ENCODE results near the gene TBX4. TPM values are rescaled to one million over a fixed set of nuclear protein-coding genes. Genes with fewer than 3 reads are reported as not detected.

Gene TBX4
- total and polyA plus RNA-seq, 4 donors = not detected

- H3K36me3 ChIP-seq (ENCODE audit: control insufficient read depth in 4 of 4, insufficient read depth in 3 of 4, low read depth in 1 of 4, low read length in 3 of 4) = no peaks in the 10 kb centered on the region
- H3K27ac ChIP-seq (ENCODE audit: low read depth in 1 of 2, low read length in 2 of 2) = no peak overlapping the region
- WGBS = 91% methylated on average over 25 of the region's 25 CpGs
- H3K9ac ChIP-seq (ENCODE audit: low read depth in 1 of 2, low read length in 2 of 2) = no peak overlapping the region
- no peaks in the 10 kb centered on the region for H3K9me3 ChIP-seq (ENCODE audit: control insufficient read depth in 4 of 4, low read length in 3 of 4)
- no peaks in the 10 kb centered on the region for H3K4me1 ChIP-seq (ENCODE audit: control insufficient read depth in 4 of 4, insufficient read depth in 4 of 4, low read length in 3 of 4)
- TF ChIP-seq TAF1 (conservative IDR thresholded peaks at IDR 0.05) (no peak), HNF4A (conservative IDR thresholded peaks at IDR 0.05) (no peak), SP1 (IDR thresholded peaks at IDR 0.05) (no peak), FOXA2 (IDR thresholded peaks at IDR 0.05) (no peak)
- no peak overlapping the region for H3K4me3 ChIP-seq (ENCODE audit: low read depth in 1 of 3, low read length in 3 of 3)
- no peak for DNase-seq (ENCODE audit: low spot score)
- H3K27me3 ChIP-seq (ENCODE audit: control insufficient read depth in 4 of 4, insufficient read depth in 4 of 4, low read length in 3 of 4) = peaks cover 0 to 10% (median 0%) of the 10 kb centered on the region in 4 donors
Observed at GRCh38 chr17:61479493-61480413, 27.5 kb downstream of the TBX4 start.

GRCh38 chr17:61480414-61480807, 28.2 kb downstream of the TBX4 start:
- Histone ChIP-seq H3K36me3 (ENCODE audit: control insufficient read depth in 4 of 4, insufficient read depth in 3 of 4, low read depth in 1 of 4, low read length in 3 of 4) (no peaks in the 10 kb centered on the region), H3K4me3 (ENCODE audit: low read depth in 1 of 3, low read length in 3 of 3) (no peak overlapping the region), H3K9me3 (ENCODE audit: control insufficient read depth in 4 of 4, low read length in 3 of 4) (no peaks in the 10 kb centered on the region), H3K27ac (ENCODE audit: low read depth in 1 of 2, low read length in 2 of 2) (no peak overlapping the region), H3K9ac (ENCODE audit: low read depth in 1 of 2, low read length in 2 of 2) (no peak overlapping the region), H3K4me1 (ENCODE audit: control insufficient read depth in 4 of 4, insufficient read depth in 4 of 4, low read length in 3 of 4) (no peaks in the 10 kb centered on the region), H3K27me3 (ENCODE audit: control insufficient read depth in 4 of 4, insufficient read depth in 4 of 4, low read length in 3 of 4) (peaks cover 0 to 10% (median 0%) of the 10 kb centered on the region in 4 donors)
- DNase-seq (ENCODE audit: low spot score) = no peak
- 76% methylated on average over 5 of the region's 5 CpGs for WGBS
- TF ChIP-seq CTCF (IDR thresholded peaks at IDR 0.05; ENCODE audit: low read depth, low read length, missing input control) = no peak
- TF ChIP-seq REST (IDR thresholded peaks at IDR 0.05) = no peak
- TF ChIP-seq NR2F2 (IDR thresholded peaks at IDR 0.05) = no peak
- TF ChIP-seq FOXA2 (IDR thresholded peaks at IDR 0.05) = no peak
- TF ChIP-seq ZBTB33 (IDR thresholded peaks at IDR 0.05) = no peak
- no peak for TF ChIP-seq ATF3 (IDR thresholded peaks at IDR 0.05)
- TF ChIP-seq RAD21 (IDR thresholded peaks at IDR 0.05) = no peak

All from liver (tissue), 9 donors.